ENCODE results near the gene CFAP74.

The CFAP74 gene

DNA sequence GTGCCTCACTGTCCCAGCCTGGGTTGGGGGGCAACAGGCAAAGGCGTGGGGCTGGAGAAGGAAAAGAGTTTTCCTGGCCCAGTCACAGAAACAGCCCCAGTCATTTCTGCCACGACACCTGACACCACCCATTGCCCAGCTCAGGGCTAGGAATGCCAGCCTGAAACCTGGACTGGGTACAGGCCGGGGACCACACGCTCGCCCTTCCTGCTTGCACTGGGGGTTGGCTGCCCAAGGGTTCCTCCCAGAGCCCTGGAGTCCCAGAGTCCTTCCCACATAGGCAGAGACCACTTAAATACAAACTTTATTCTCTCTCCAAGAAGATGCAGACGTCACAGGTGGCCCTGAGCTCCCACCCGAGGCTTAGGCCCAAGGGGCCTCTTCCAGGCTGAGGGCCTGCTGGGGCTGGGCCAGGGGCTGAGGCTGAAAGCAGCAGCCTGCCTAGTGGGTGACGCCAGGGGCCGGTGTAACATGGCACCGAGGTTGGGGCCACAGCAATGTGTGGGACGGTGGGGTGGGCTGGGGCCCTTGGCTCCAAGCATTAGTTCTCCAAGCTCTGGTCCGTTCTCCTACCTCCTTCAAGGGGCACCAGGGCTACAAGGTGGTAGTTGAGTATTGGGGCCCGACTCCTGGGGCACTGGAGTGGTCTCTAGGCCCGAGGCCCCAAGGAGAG, 86.1 kb downstream of the CFAP74 start:
- no peak overlapping the region for H3K4me3 ChIP-seq (ENCODE audit: control insufficient read depth, low read depth, low read length)
- TF ChIP-seq, protein P1, sequence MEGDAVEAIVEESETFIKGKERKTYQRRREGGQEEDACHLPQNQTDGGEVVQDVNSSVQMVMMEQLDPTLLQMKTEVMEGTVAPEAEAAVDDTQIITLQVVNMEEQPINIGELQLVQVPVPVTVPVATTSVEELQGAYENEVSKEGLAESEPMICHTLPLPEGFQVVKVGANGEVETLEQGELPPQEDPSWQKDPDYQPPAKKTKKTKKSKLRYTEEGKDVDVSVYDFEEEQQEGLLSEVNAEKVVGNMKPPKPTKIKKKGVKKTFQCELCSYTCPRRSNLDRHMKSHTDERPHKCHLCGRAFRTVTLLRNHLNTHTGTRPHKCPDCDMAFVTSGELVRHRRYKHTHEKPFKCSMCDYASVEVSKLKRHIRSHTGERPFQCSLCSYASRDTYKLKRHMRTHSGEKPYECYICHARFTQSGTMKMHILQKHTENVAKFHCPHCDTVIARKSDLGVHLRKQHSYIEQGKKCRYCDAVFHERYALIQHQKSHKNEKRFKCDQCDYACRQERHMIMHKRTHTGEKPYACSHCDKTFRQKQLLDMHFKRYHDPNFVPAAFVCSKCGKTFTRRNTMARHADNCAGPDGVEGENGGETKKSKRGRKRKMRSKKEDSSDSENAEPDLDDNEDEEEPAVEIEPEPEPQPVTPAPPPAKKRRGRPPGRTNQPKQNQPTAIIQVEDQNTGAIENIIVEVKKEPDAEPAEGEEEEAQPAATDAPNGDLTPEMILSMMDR (conservative IDR thresholded peaks at IDR 0.05; ENCODE audit: control insufficient read depth, insufficient read depth, low read depth, low read length) = no peak

DNA sequence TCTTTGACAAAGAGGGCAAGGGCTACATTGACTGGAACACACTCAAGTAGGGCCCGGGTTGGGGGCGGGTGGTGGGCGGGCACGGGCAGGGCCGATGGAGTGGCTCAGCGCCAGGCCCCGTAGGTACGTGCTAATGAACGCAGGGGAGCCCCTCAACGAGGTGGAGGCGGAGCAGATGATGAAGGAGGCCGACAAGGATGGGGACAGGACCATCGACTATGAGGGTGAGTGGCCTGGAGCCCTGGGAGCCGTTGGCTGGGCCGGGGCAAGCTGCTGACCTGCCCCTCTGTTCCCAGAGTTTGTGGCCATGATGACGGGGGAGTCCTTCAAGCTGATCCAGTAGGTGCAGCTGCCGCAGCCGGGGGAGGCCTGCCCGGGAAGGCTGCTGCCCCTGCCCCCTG, 86.7 kb downstream of the CFAP74 start:
- DNase-seq (ENCODE audit: low read depth) = no peak
- TF ChIP-seq, protein P1 (conservative IDR thresholded peaks at IDR 0.05; ENCODE audit: control insufficient read depth, insufficient read depth, low read depth, low read length) = no peak
- no peak overlapping the region for H3K4me3 ChIP-seq (ENCODE audit: control insufficient read depth, low read depth, low read length)

More for the DNA sequence above, 86.1 kb downstream of the CFAP74 start:
- no peak for DNase-seq (ENCODE audit: low read depth)

DNA sequence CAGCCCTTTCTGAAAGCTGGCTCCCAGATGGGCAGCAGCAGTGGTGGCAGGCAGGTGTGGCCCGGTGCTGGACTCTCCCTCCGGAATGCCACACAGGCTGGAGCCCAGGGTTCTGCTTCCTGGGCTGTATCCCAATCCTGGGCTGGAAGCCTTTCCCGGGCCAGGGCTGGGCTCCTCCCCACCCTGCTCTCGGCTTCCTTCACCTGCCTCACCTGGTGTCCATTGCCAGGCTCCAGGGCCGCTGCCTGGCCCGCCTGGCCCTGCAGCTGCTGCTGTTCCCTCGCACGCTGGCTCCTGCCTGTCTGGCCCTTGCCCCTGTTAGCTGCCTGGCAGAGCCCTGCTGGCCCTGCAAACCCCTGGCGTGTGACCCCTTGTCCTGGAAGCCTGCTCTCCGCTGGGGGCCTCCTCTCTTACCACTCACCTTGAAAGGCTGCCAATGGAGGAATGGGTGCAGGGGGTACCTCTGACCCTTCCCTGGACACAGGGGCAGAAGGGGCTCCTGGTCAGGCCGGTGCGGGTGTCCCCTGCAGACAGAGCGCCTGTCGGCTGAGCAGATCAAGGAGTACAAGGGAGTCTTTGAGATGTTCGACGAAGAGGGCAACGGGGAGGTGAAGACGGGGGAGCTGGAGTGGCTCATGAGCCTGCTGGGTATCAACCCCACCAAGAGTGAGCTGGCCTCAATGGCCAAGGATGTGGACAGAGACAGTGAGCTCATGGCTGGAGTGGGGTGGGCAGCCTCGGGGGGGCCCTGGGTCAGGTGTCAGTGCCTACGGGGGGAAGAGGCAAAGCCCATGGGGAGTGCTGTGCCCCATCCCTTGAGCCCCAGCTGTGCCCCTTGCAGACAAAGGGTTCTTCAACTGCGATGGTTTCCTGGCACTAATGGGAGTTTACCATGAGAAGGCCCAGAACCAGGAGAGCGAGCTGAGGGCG, 87.4 kb downstream of the CFAP74 start:
- H3K4me3 ChIP-seq (ENCODE audit: control insufficient read depth, low read depth, low read length) = no peak overlapping the region
- DNase-seq (ENCODE audit: low read depth) = no peak
- TF ChIP-seq, protein P1 (conservative IDR thresholded peaks at IDR 0.05; ENCODE audit: control insufficient read depth, insufficient read depth, low read depth, low read length) = no peak

DNA sequence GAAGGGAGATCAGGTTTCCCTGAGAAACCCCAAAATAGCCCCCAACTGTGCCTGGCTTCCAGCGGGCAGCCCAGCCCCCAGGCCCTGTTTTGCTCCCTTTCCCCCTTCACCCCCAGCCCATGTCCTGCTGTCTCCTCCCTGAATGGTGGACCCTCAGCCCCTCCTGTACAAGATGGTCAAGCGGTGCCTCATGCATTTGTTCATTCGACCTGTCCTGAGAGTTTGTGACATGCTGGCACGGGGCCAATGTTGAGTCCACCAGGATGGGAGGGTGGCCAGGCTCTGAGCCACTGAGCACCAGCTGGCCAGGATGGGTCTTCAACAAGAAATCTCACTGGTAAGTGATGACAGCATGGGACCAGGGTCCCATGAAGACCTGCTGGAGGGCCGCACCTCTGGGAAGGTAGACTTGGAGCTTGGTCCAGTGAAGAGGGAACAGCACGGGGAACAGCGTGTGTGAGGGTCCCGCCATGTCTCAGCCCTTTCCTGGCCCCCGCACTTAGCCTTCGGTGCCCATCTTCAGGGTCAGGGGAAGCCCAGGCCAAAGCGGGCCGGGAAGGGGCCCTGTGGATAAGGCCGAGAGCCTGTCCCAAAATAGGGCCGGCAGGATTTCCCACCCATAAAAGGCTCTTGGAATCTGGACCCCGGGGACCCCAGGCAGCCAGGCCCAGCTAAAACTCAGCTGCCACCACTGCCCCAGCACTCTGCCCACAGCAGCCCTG, 88.5 kb downstream of the CFAP74 start, which contains the start of gene CALML6:
Gene CALML6 (plus strand): TSS at position 290 of the 722 bp plus-strand sequence. CDS start 21 bp downstream, at position 311.
- no peak within 1 kb of the TSS for H3K4me3 ChIP-seq (ENCODE audit: control insufficient read depth, low read depth, low read length)
- no peak for DNase-seq (ENCODE audit: low read depth)
- TF ChIP-seq, protein P1 (conservative IDR thresholded peaks at IDR 0.05; ENCODE audit: control insufficient read depth, insufficient read depth, low read depth, low read length) = no peak

DNA sequence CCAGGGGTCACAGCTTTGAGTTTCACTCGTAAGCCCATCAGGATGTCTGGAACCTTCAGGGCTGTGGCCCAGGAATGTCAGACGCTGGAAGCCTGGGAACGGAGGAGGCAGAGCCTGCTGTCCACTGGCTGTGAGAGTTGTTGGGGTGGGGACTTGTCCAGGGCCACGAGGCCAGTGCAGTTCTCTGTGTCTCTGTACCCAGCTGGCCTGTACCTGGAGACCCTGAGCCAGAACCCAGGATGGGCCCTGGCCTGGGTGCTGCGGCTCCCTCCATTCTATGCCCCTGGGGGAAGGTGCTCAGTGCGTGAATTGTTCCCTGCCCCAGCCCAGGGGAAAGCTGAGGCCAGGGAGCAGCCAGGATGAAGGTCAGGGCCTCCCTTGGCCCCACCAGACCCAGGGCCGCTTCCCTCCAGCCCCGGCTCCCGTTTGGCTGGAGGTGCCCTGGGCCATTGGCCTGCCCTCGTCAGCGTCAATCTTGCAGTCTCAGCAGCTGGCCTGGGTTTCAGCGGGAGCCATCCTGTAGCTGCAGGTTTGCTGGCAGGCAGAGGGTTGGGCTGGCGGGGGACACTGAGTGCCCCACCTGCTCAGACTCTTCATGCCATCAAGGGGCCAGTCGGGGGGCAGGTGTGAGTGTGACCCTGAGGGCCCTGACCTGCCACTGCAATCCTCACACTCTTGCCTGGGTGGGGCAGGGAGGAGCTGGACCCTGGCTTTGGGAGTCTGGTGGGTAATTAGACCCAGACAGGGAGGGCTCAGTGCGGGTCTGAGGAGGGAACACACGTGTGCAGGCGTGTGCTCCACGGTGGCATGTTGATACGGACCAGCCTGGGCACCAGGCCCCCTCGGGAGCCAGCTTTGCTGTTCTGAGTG, 89.2 kb downstream of the CFAP74 start:
- H3K4me3 ChIP-seq (ENCODE audit: control insufficient read depth, low read depth, low read length) = no peak overlapping the region
- no peak for DNase-seq (ENCODE audit: low read depth)
- TF ChIP-seq, protein P1 (conservative IDR thresholded peaks at IDR 0.05; ENCODE audit: control insufficient read depth, insufficient read depth, low read depth, low read length) = no peak

Measured in fibroblast of mammary gland (primary cell).